ENCODE data around the gene ZNF683.

DNA sequence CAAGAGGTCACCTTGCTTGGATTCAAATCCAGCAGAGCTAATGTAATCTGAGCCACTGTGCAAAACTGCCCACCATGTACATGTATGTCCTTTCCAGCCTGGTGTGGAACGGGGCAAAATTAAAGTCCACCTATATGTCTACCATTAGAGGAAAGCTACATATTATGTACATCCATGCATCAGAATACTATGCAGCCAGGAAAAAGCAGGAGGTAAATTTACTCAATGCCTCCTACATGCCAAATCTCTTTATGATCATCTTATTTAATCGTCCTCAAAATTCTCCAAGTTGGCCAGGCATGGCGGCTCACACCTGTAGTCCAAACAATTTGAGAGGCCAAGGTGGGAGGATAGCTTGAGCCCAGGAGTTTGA lies 6.3 kb upstream of the ZNF683 start:
- TF ChIP-seq BHLHE40 (IDR thresholded peaks at IDR 0.05; ENCODE audit: low read depth, low read length) = no peak
- TF ChIP-seq POLR2A (IDR thresholded peaks at IDR 0.05; ENCODE audit: low read depth, low read length) = no peak
- TF ChIP-seq, protein P1, sequence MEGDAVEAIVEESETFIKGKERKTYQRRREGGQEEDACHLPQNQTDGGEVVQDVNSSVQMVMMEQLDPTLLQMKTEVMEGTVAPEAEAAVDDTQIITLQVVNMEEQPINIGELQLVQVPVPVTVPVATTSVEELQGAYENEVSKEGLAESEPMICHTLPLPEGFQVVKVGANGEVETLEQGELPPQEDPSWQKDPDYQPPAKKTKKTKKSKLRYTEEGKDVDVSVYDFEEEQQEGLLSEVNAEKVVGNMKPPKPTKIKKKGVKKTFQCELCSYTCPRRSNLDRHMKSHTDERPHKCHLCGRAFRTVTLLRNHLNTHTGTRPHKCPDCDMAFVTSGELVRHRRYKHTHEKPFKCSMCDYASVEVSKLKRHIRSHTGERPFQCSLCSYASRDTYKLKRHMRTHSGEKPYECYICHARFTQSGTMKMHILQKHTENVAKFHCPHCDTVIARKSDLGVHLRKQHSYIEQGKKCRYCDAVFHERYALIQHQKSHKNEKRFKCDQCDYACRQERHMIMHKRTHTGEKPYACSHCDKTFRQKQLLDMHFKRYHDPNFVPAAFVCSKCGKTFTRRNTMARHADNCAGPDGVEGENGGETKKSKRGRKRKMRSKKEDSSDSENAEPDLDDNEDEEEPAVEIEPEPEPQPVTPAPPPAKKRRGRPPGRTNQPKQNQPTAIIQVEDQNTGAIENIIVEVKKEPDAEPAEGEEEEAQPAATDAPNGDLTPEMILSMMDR (conservative IDR thresholded peaks at IDR 0.05; ENCODE audit: low read depth, low read length) = no peak
- TF ChIP-seq SMC3 (IDR thresholded peaks at IDR 0.05; ENCODE audit: low read depth, low read length) = no peak
- no peak for TF ChIP-seq MAZ (IDR thresholded peaks at IDR 0.05; ENCODE audit: borderline replicate concordance, low read depth, low read length)
- TF ChIP-seq, protein P2, sequence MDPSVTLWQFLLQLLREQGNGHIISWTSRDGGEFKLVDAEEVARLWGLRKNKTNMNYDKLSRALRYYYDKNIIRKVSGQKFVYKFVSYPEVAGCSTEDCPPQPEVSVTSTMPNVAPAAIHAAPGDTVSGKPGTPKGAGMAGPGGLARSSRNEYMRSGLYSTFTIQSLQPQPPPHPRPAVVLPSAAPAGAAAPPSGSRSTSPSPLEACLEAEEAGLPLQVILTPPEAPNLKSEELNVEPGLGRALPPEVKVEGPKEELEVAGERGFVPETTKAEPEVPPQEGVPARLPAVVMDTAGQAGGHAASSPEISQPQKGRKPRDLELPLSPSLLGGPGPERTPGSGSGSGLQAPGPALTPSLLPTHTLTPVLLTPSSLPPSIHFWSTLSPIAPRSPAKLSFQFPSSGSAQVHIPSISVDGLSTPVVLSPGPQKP (IDR thresholded peaks at IDR 0.05; ENCODE audit: borderline replicate concordance, low read depth, low read length) = no peak
